ENCODE data around the gene LPCAT1. TPM values are rescaled to one million over a fixed set of nuclear protein-coding genes. Genes with fewer than 3 reads are reported as not detected.
"Not testable (repeated sequence)": the region's sequence is repeated elsewhere in the genome, so short reads cannot be mapped to it uniquely, and the experiment has no call there.

The LPCAT1 gene
- total and polyA plus RNA-seq, 3 donors from 2014 or later: 21.1 to 27.1 (median 23.9) TPM

- Histone ChIP-seq H3K27me3 (no peaks in the 10 kb centered on the region), H3K36me3 (ENCODE audit: low read depth, missing control alignments) (no peaks in the 10 kb centered on the region), H3K4me3 (no peak overlapping the region), H3K27ac (no peak overlapping the region), H3K4me1 (no peaks in the 10 kb centered on the region), H3K9me3 (no peaks in the 10 kb centered on the region)
- intact Hi-C loops (cut with DNase I; ENCODE audit: low total_unique reads): no loop called here
- DNase-seq: no peak
- TF ChIP-seq CTCF (IDR thresholded peaks at IDR 0.05): no peak
- no peak for TF ChIP-seq POLR2A (IDR thresholded peaks at IDR 0.05)
- WGBS, 2 donors: 73 to 87% methylated on average over 1 of the region's 1 CpG
Measured at GRCh38 chr5:1428107-1428506, 95.7 kb downstream of the LPCAT1 start.

DNA sequence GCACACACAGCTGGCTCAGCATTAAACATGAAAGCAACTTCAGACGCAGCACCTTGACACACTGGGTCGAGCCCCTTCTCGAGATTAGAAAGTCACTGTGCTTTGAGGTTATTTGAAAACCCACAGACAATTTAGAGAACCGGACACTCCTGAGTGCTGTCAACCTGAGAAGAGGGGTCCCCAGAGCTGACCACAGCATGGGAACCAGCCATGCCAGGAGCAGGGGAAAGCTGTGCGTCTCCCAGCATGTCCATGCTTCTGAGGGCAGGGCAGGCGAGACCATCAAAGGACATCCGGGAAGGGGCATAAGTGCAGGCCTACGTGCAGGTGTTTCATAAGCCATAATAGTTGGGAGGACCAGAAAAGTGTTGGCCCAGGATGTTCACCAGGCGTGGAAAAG is 99.0 kb downstream of the LPCAT1 start:
- no peak overlapping the region for H3K27ac ChIP-seq
- no peak overlapping the region for H3K4me3 ChIP-seq
- intact Hi-C loops (cut with DNase I; ENCODE audit: low total_unique reads): no loop called here
- no peaks in the 10 kb centered on the region for H3K4me1 ChIP-seq
- no peaks in the 10 kb centered on the region for H3K36me3 ChIP-seq (ENCODE audit: low read depth, missing control alignments)
- H3K9me3 ChIP-seq: no peaks in the 10 kb centered on the region
- 89 to 96% methylated on average over 8 to 9 of the region's 9 CpGs for WGBS, 2 donors
- TF ChIP-seq POLR2A (IDR thresholded peaks at IDR 0.05) (no peak), CTCF (IDR thresholded peaks at IDR 0.05) (no peak)
- no peaks in the 10 kb centered on the region for H3K27me3 ChIP-seq
- no peak for DNase-seq

DNA sequence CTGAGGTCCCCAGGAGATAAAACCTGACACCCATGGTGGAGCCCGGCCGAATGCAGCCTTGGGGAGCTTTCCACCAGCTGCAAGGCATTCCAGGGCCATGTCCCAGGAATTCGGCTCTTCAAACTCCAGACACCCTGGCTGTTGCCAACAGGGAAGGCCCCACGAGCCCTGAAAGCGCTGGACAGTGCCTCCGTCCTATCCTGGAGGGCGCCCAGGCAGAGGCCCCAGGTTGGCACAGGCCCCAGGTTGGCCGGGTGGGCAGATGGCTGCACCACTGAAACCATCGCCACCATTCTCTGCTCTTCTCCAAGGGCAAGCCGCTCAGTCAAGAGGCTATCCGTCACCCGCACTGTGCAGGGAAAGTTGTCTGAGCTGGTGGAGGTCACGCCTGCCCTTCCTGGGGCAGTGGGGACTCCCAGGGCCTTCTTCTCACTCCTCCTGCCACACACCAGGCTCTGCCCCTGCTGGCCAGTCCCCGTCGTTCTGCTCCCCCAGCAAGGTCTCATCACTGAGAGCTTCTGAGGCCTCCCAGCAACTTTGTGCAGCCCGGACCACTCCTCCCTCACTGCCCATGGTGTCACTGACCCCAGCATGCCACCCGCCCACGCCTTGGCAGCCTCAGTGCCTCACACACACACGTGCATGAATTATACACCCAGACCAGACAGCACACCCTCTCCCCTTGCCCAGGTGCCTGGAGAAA is 99.7 kb downstream of the LPCAT1 start:
- Histone ChIP-seq H3K4me3 (no peak overlapping the region), H3K9me3 (no peaks in the 10 kb centered on the region), H3K27me3 (no peaks in the 10 kb centered on the region), H3K4me1 (no peaks in the 10 kb centered on the region), H3K36me3 (ENCODE audit: low read depth, missing control alignments) (no peaks in the 10 kb centered on the region), H3K27ac (no peak overlapping the region)
- DNase-seq: no peak
- intact Hi-C loops (cut with DNase I; ENCODE audit: low total_unique reads): no loop called here
- TF ChIP-seq POLR2A (IDR thresholded peaks at IDR 0.05) (no peak), CTCF (IDR thresholded peaks at IDR 0.05) (no peak)
- WGBS, 2 donors: 71 to 84% methylated on average over 9 to 19 of the region's 19 CpGs

DNA sequence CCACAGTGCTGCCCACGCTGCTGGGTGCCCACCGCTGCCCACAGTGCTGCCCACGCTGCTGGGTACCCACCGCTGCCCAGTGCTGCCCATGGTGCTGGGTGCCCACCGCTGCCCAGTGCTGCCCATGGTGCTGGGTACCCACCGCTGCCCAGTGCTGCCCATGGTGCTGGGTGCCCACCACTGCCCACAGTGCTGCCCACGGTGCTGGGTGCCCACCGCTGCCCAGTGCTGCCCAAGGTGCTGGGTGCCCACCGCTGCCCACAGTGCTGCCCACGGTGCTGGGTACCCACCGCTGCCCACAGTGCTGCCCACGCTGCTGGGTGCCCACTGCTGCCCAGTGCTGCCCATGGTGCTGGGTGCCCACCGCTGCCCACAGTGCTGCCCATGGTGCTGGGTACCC is 101.2 kb downstream of the LPCAT1 start:
- intact Hi-C loops (cut with DNase I; ENCODE audit: low total_unique reads); H3K36me3 ChIP-seq (ENCODE audit: low read depth, missing control alignments); H3K9me3 ChIP-seq; DNase-seq; H3K27me3 ChIP-seq; H3K4me1 ChIP-seq; H3K4me3 ChIP-seq; H3K27ac ChIP-seq: not testable (repeated sequence)
- 61% methylated on average over 8 of the region's 13 CpGs; no CpG with 5 or more reads in 1 of the 2 donors for WGBS, 2 donors

DNA sequence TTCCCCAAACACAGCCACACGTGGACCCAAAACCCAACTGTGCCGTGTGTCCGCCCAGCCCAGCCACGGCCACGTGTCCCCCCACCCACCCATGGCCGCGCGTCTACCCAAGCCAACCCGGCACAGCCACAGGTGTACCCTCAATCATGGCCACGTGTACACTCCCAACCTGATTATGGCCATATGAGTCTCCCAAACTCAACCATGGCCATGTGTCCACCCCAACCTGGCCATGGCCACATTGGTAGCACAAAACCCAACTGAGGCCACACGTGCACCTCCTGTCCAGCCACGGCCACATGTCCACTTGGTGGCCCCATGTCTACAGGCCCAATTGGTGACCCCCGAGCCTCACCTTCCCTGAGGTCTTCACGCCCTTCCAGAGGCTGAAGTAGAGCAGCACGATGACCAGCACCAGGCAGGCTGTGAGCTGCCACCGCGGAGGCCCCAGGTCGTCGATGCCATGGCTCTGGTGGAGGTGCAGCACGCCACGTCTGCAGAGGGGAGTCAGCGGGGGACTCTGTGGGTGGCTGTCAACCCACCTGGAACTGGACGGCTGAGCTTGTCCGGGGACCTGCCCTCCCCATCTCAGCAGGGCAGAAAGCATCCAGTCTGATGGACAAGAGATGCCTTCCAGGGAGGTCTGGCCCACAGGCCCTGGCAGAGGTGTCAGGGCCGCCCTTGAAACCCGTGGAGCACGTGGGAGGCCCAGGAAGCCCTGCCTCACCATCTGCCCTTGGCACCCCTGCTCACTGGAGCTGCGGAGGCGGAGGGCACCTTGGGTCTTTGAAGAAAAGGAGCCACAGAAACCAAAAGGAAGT is 102.0 kb downstream of the LPCAT1 start:
- TF ChIP-seq POLR2A (IDR thresholded peaks at IDR 0.05) (no peak), CTCF (IDR thresholded peaks at IDR 0.05) (no peak)

More for the DNA sequence above, 102.0 kb downstream of the LPCAT1 start:
- no peaks in the 10 kb centered on the region for H3K36me3 ChIP-seq (ENCODE audit: low read depth, missing control alignments)
- intact Hi-C loops (cut with DNase I; ENCODE audit: low total_unique reads): no loop called here
- WGBS, 2 donors: 91 to 95% methylated on average over 20 to 29 of the region's 29 CpGs
- no peaks in the 10 kb centered on the region for H3K9me3 ChIP-seq
- DNase-seq: no peak
- no peaks in the 10 kb centered on the region for H3K27me3 ChIP-seq
- H3K4me1 ChIP-seq: no peaks in the 10 kb centered on the region
- no peak overlapping the region for H3K27ac ChIP-seq
- no peak overlapping the region for H3K4me3 ChIP-seq

All from testis (tissue), 3 donors.